Cardiac fibroblast (primary cell): Measurements from ENCODE around the gene IRAK3.

ENCODE experiments used
- DNase-seq, 2 donors: peaks; one replicate each; pipeline versions ENCODE4 v3.0.0 to v3.0.0-alpha.2; 2010; ENCODE audit warnings: low read depth in 2 of 2
- H3K4me3 ChIP-seq, 2 donors: replicated peaks in 1 of 2; 1 replicate in 1 of 2; 2 replicates in 1 of 2; pipeline ENCODE4 v1.5.1; 2011; ENCODE audit warnings: low read depth in 2 of 2, low read length in 2 of 2, mild to moderate bottlenecking in 2 of 2, moderate library complexity in 1 of 2
- TF ChIP-seq, protein P1 (sequence below): IDR thresholded peaks from one replicate; pipeline ENCODE4 v1.5.1; 2011; ENCODE audit warnings: low read depth, mild to moderate bottlenecking, low read length, inconsistent platforms

The IRAK3 gene

DNA sequence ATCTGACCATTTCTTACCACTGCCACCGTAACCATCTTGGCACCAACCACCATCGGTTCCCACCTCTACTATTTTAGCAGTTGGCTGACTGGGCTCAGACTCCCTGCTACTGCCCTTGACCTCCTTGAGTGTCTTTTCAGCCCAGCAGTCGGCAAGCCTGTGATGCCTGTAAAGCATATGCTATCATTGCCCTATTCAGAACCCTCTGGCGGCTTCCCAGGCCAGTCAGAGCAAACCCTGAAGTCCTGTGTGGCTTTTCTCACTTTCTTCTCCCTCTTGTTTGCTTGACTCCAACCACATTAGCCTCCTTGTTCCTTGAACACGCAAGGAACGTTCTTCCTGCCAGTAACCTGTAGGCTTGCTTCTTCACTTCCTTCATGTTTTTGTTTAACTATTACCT is 6.2 kb downstream of the IRAK3 start:
- DNase-seq, result no peak
- no peak overlapping the region for H3K4me3 ChIP-seq
- TF ChIP-seq, protein P1, sequence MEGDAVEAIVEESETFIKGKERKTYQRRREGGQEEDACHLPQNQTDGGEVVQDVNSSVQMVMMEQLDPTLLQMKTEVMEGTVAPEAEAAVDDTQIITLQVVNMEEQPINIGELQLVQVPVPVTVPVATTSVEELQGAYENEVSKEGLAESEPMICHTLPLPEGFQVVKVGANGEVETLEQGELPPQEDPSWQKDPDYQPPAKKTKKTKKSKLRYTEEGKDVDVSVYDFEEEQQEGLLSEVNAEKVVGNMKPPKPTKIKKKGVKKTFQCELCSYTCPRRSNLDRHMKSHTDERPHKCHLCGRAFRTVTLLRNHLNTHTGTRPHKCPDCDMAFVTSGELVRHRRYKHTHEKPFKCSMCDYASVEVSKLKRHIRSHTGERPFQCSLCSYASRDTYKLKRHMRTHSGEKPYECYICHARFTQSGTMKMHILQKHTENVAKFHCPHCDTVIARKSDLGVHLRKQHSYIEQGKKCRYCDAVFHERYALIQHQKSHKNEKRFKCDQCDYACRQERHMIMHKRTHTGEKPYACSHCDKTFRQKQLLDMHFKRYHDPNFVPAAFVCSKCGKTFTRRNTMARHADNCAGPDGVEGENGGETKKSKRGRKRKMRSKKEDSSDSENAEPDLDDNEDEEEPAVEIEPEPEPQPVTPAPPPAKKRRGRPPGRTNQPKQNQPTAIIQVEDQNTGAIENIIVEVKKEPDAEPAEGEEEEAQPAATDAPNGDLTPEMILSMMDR, result no peak

DNA sequence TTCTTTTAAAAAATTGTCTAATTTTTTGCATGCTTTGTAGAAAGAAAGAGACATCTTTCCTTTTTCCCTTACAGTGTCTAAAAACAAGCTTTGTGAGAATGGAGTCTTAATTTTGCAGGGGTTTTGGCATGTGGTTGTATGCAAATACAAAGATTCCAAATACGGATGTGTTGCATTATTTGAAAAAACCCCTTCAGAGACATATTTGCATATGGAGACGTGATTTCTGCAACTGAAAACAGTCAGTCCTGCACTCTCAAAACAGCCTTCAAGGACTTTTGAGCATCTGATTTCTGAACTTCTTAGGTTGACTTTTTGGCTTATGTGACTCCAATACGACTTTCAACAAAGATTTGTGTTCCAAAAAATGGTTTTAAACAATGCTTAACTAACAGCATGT is 7.8 kb downstream of the IRAK3 start:
- DNase-seq, result peak; percentile 52 to 87
- H3K4me3 ChIP-seq, result no peak overlapping the region
- TF ChIP-seq, protein P1, result no peak

DNA sequence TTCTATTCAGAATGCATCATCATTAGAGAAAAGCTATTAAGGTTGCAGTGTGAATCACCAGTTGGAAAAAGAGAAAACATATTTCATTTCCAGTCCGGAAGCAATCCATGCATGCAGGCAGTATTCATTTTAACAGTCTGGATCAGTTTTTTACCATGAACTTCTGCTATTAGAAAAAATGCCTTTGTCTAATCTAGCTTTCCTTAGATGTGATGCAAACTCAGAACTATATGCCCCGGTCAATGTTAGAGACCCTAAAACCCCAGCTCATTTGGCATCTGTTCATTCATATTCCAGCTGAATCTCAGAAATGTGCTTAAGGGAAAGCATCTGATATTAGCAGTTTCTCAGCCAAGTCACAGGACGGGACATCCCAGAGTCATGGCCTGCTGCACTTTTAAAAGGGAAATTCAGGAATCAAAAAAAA is 8.5 kb downstream of the IRAK3 start:
- H3K4me3 ChIP-seq, result peak overlapping the region in 1 of 2 donors; percentile 11
- TF ChIP-seq, protein P1, result no peak
- peak; percentile 41 to 63 for DNase-seq

DNA sequence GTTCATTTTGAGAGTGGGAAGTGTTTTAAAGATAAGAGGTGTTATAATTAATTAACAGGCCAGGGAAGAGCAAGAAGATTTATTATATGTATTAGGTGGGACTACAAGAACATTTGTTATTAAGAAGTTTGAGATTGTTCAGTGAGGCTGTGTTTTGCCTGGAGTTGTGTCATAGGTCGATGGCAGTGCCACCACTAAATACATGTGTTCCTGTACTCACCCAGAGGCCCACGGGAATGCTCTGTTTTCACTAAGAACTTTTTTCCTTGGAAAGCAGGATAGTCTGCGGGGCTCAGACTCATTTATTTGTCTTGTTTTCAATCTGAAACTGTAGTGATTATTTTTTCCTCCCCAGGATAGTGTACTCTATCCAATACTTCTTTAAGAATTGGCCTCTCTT is 10.1 kb downstream of the IRAK3 start:
- DNase-seq, result no peak
- H3K4me3 ChIP-seq, result no peak overlapping the region
- TF ChIP-seq, protein P1, result no peak

DNA sequence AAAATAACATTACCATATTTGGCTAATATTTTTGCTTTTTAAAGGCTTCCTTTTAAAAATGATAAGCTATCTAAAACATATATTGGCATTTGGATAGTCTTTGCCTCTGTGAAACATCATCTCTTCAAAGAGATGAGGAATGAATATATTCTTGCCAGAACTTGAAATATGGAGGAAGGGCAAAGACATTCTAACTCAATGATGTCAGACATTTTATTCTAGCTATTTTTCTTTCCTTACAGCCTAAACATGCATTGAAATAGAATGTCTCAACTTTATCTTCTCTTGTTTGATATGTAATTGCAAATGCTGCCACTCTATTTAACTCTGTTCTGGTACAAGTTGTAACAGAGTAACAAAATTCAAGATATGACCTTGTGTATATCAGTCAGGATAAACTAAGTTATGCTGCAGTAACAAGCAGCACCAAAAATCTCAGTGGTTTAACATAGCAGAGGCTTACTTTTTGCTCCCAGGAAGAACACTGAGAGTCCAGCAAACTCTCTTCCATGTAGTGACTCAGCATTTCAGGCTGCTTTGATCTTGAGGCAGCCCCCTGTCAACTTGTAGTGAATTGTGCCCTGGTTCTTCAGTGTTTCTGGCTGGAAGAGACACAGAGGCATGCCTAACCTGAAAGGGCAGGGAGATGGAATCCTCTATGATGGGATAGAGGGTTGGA is 11.0 kb downstream of the IRAK3 start:
- H3K4me3 ChIP-seq, result no peak overlapping the region
- DNase-seq, result peak in 1 of 2 donors; percentile 26
- TF ChIP-seq, protein P1, result no peak

DNA sequence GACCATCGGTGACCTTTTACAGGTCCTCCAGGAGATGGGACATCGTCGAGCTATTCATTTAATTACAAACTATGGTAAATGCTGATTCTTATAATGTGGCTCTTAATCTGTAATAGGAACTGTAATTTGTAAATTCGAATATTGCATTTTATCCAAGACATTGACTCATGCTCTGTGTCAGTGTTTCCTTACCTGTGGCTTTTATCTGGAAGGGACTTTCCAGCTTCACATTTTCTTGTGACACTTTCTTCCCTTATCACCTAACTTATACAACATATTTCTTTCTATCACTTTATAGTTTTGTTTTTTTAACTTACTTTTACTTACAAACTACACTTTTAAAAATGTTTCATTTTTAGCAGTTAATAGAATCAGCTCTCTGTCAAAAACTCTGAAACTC is 14.8 kb downstream of the IRAK3 start:
- no peak for DNase-seq
- TF ChIP-seq, protein P1, result no peak
- no peak overlapping the region for H3K4me3 ChIP-seq

DNA sequence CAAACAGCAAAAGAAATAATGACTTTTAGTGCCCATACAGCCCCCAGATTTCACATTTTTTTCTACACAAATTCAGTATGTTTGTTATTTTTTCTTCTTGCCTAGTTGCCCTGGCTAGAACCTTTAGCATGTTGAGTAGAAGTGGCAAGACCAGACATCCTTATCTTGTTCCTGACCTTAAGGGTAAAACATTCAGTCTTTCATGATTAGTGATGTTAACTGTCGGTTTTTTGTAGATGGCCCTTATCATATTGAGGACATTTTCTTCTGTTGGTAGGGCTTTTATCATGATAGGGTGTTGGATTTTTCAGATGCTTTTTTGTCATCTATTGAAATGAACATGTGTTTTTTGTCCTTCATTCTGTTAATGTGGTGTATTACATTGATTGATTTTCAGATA is 17.1 kb downstream of the IRAK3 start:
- TF ChIP-seq, protein P1, result no peak
- no peak overlapping the region for H3K4me3 ChIP-seq
- no peak for DNase-seq
